Measurements from ENCODE around the gene LCN9. TPM values are rescaled to one million over a fixed set of nuclear protein-coding genes. Genes with fewer than 3 reads are reported as not detected.
"Not testable (repeated sequence)": the region's sequence is repeated elsewhere in the genome, so short reads cannot be mapped to it uniquely, and the experiment has no call there.

The LCN9 gene
- total RNA-seq, 1 donor from 2014 or later = not detected

GRCh38 chr9:135670721-135671590, 7.8 kb downstream of the LCN9 start:
- intact Hi-C loops (cut with DNase I) = no loop called here
- Histone ChIP-seq H3K27me3 (ENCODE audit: low read depth) (peaks cover 15% of the 10 kb centered on the region), H3K4me1 (no peaks in the 10 kb centered on the region), H3K27ac (no peak overlapping the region), H3K9me3 (no peaks in the 10 kb centered on the region), H3K4me3 (no peak overlapping the region), H3K36me3 (no peaks in the 10 kb centered on the region)
- ATAC-seq = peak in 1 of 2 donors; percentile 7
- no peak for DNase-seq
- no peak for TF ChIP-seq CTCF (IDR thresholded peaks at IDR 0.05)

GRCh38 chr9:135671591-135672041, 8.5 kb downstream of the LCN9 start:
- peaks cover 13% of the 10 kb centered on the region for H3K27me3 ChIP-seq (ENCODE audit: low read depth)
- intact Hi-C loops (cut with DNase I) = no loop called here
- no peaks in the 10 kb centered on the region for H3K36me3 ChIP-seq
- H3K4me3 ChIP-seq = no peak overlapping the region
- DNase-seq = no peak
- H3K4me1 ChIP-seq = no peaks in the 10 kb centered on the region
- H3K9me3 ChIP-seq = no peaks in the 10 kb centered on the region
- TF ChIP-seq CTCF (IDR thresholded peaks at IDR 0.05) = no peak
- no peak for ATAC-seq
- no peak overlapping the region for H3K27ac ChIP-seq

DNA sequence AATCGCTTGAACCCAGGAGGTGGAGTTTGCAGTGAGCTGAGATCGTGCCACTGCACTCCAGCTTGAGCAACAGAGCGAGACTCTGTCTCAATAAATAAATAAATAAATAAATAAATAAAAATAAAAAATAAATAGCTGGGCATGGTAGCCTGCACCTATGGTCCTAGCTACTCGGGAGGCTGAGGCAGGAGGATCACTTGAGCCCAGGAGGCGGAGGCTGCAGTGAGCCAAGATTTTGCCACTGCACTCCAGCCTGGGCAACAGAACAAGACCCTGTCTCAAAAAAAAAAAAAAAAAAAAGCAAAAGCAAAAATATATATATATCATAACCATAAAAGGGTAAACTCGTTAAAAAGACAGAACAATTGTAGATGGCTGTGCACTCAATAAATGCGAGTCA, 9.7 kb downstream of the LCN9 start:
- H3K4me1 ChIP-seq; H3K27ac ChIP-seq; H3K9me3 ChIP-seq; H3K4me3 ChIP-seq; ATAC-seq; H3K36me3 ChIP-seq; intact Hi-C loops (cut with DNase I): not testable (repeated sequence)
- H3K27me3 ChIP-seq (ENCODE audit: low read depth) = peaks cover 13% of the 10 kb centered on the region
- DNase-seq = peak; percentile 7

DNA sequence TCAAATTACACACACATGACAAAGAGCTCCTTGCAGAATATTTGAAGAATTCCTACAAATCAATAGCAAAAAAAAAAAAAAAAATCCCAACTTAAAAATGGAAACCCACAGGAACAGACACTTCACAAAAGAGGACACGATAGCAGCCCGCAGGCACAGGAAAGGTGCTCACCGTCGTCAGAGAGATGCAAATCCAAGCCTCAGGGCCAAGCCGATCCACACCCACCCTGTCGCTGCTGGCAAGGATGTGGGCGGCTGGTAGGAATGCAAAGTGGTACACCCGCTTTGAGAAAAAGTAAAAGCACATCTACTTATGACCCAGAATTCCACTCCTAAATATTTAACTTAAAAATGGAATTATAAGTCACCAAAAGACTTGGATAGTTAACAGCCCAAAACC, 10.8 kb downstream of the LCN9 start:
- no peaks in the 10 kb centered on the region for H3K4me1 ChIP-seq
- no peaks in the 10 kb centered on the region for H3K9me3 ChIP-seq
- no peaks in the 10 kb centered on the region for H3K36me3 ChIP-seq
- DNase-seq (peak; percentile 21), ATAC-seq (no peak)
- no peak for TF ChIP-seq CTCF (IDR thresholded peaks at IDR 0.05)
- peaks cover 13% of the 10 kb centered on the region for H3K27me3 ChIP-seq (ENCODE audit: low read depth)
- H3K4me3 ChIP-seq = no peak overlapping the region
- no peak overlapping the region for H3K27ac ChIP-seq
- intact Hi-C loops (cut with DNase I) = no loop called here

- H3K4me1 ChIP-seq = no peaks in the 10 kb centered on the region
- no peak for ATAC-seq
- H3K4me3 ChIP-seq = no peak overlapping the region
- H3K27me3 ChIP-seq (ENCODE audit: low read depth) = peaks cover 13% of the 10 kb centered on the region
- no peaks in the 10 kb centered on the region for H3K36me3 ChIP-seq
- H3K27ac ChIP-seq = no peak overlapping the region
- intact Hi-C loops (cut with DNase I) = no loop called here
- no peak for TF ChIP-seq CTCF (IDR thresholded peaks at IDR 0.05)
- H3K9me3 ChIP-seq = no peaks in the 10 kb centered on the region
- no peak for DNase-seq
These were observed 11.9 kb downstream of the LCN9 start for GRCh38 chr9:135674977-135675376.

- intact Hi-C loops (cut with DNase I) = no loop called here
- no peak for DNase-seq
- TF ChIP-seq CTCF (IDR thresholded peaks at IDR 0.05) = no peak
- Histone ChIP-seq H3K4me3 (no peak overlapping the region), H3K36me3 (no peaks in the 10 kb centered on the region), H3K27me3 (ENCODE audit: low read depth) (peaks cover 10% of the 10 kb centered on the region), H3K27ac (no peak overlapping the region), H3K9me3 (no peaks in the 10 kb centered on the region), H3K4me1 (no peaks in the 10 kb centered on the region)
- ATAC-seq = no peak
These were observed 13.8 kb downstream of the LCN9 start for GRCh38 chr9:135676891-135677290.
